HepG2 (cell line): ENCODE data around the gene CACNA1D. TPM values are rescaled to one million over a fixed set of nuclear protein-coding genes. Genes with fewer than 3 reads are reported as not detected.

Source experiments
- ATAC-seq: fragments of 200-7000 bp; cut with Tn5 transposase; 3 replicates; pipeline ENCODE4 v1.9.1; 2020; ENCODE audit warnings: mild to moderate bottlenecking, moderate library complexity
- BruUV-seq: library from RNA; stranded (reverse); fragments of 400-500 nt; replicated peaks from 2 replicates; lab custom pipeline; 2021; lab: Mats Ljungman, UMichigan
- CTCF ChIA-PET: fragments of 300-600 bp; formaldehyde crosslinking; extraction: SDS; loops from one replicate; lab custom pipeline; 2021; ENCODE audit warnings: low total read pairs, inconsistent platforms, low intra/inter-chr PET ratio; lab: Yijun Ruan, JAX
- POLR2A ChIA-PET: fragments of 350-600 bp; sonication (Branson Sonifier 250); formaldehyde crosslinking; loops from one replicate; lab custom pipeline; 2020; ENCODE audit warnings: antibody characterized with exemption, inconsistent platforms; lab: Yijun Ruan, JAX
- DNase-seq: peaks from one replicate; pipeline ENCODE4 v3.0.0-alpha.2; 2015; ENCODE audit warnings: low spot score
- FAIRE-seq: peaks from 3 replicates; lab custom pipeline; 2011; peaks lifted over from hg19 to GRCh38; lab: Jason Lieb, UNC
- H2AFZ ChIP-seq: one replicate; pipeline ENCODE4 v1.6.1; 2011; ENCODE audit warnings: low read length, inconsistent platforms
- H3K27ac ChIP-seq: fragments of 300-600 bp; 3 replicates; pipeline ENCODE4 v1.8.0; 2011; ENCODE audit warnings: mixed run types, mild to moderate bottlenecking, mixed read lengths, low read length, inconsistent platforms; ENCODE audit not compliant: insufficient read depth; ENCODE audit errors: extremely low read length
- H3K27me3 ChIP-seq, 2 experiments: fragments of 200-600 bp in 1 of 2; 2 replicates in 1 of 2; 3 replicates in 1 of 2; pipeline versions ENCODE4 v1.6.0 to v1.8.0; 2011; ENCODE audit warnings: low read length in 2 of 2, mild to moderate bottlenecking in 2 of 2, moderate library complexity in 2 of 2, inconsistent platforms in 1 of 2; ENCODE audit not compliant: insufficient read depth in 2 of 2, control insufficient read depth in 1 of 2
- H3K36me3 ChIP-seq, 2 experiments: fragments of 200-600 bp in 1 of 2; replicated peaks in 1 of 2; 2 replicates in 1 of 2; 3 replicates in 1 of 2; pipeline versions ENCODE4 v1.5.1 to v1.8.0; 2011; ENCODE audit warnings: low read length in 2 of 2, inconsistent platforms in 1 of 2; ENCODE audit not compliant: insufficient read depth in 2 of 2, control insufficient read depth in 1 of 2
- H3K4me1 ChIP-seq: 2 replicates; pipeline ENCODE4 v1.5.1; 2012; ENCODE audit warnings: low read length, inconsistent platforms; ENCODE audit not compliant: insufficient read depth
- H3K4me2 ChIP-seq: 2 replicates; pipeline ENCODE4 v1.6.0; 2011; ENCODE audit warnings: low read depth, low read length, inconsistent platforms
- H3K4me3 ChIP-seq, 3 experiments: fragments of 200-600 bp in 1 of 3; sonication (generic), shearing (Covaris generic) in 1 of 3; replicated peaks in 1 of 3; 2 replicates each; pipeline ENCODE4 v1.5.1; 2011 to 2016; ENCODE audit warnings: low read length in 3 of 3, inconsistent platforms in 2 of 3, low read depth in 2 of 3, mild to moderate bottlenecking in 2 of 3, control low read depth in 1 of 3, mixed read lengths in 1 of 3; ENCODE audit not compliant: insufficient read depth in 1 of 3
- H3K79me2 ChIP-seq: one replicate; pipeline ENCODE4 v1.6.1; 2011; ENCODE audit warnings: low read length, inconsistent platforms; ENCODE audit not compliant: insufficient read depth
- H3K9ac ChIP-seq: 2 replicates; pipeline ENCODE4 v1.6.0; 2011; ENCODE audit warnings: mild to moderate bottlenecking, low read depth, low read length, inconsistent platforms; ENCODE audit not compliant: insufficient read depth
- H3K9me3 ChIP-seq: 2 replicates; pipeline ENCODE4 v1.5.1; 2012; ENCODE audit warnings: mild to moderate bottlenecking, low read length
- H4K20me1 ChIP-seq: 2 replicates; pipeline ENCODE4 v1.6.0; 2011; ENCODE audit warnings: inconsistent platforms, mild to moderate bottlenecking, low read length, moderate library complexity; ENCODE audit not compliant: insufficient read depth
- EZH2 ChIP-seq: conservative IDR thresholded peaks from 2 replicates; pipeline ENCODE4 v1.6.1; 2012; ENCODE audit warnings: mild to moderate bottlenecking, low read depth, low read length, moderate library complexity
- MED13 ChIP-seq: sonication (generic); formaldehyde crosslinking; IDR thresholded peaks from 2 replicates; pipeline ENCODE4 v1.5.0; 2020; ENCODE audit warnings: missing genetic modification reagents
- NFYB ChIP-seq: sonication (generic); formaldehyde crosslinking; IDR thresholded peaks from 2 replicates; pipeline ENCODE4 v1.4.0; 2020; ENCODE audit warnings: missing genetic modification reagents
- PAX8 ChIP-seq: sonication (generic); formaldehyde crosslinking; IDR thresholded peaks from 2 replicates; pipeline ENCODE4 v1.8.0; 2022; ENCODE audit warnings: mild to moderate bottlenecking, missing genetic modification reagents, borderline replicate concordance
- RBFOX2 ChIP-seq: fragments of 200-400 bp; formaldehyde crosslinking; IDR thresholded peaks from 2 replicates; pipeline ENCODE4 v1.6.1; 2017; ENCODE audit warnings: low read depth, mild to moderate bottlenecking, low read length
- ZMAT3 ChIP-seq: sonication (generic); formaldehyde crosslinking; conservative IDR thresholded peaks from 2 replicates; pipeline ENCODE4 v1.7.0; 2021; ENCODE audit warnings: missing genetic modification reagents
- ZNF446 ChIP-seq: sonication (generic); formaldehyde crosslinking; IDR thresholded peaks from 2 replicates; pipeline ENCODE4 v1.5.0; 2020; ENCODE audit warnings: mild to moderate bottlenecking, missing genetic modification reagents
- WGBS: methylation state at CpG from one replicate; pipeline ENCODE4 v1.1.6; 2017; ENCODE audit warnings: low lambda C conversion rate; 5-methylcytosine and 5-hydroxymethylcytosine counted together
- in situ Hi-C: cut with HindIII; loops from 2 replicates; pipeline ENCODE4 v1.10.0; 2017; ENCODE audit warnings: low pct_unique_long_range_greater_than_20kb; ENCODE audit not compliant: extremely low pct_ligation_motif_present
- intact Hi-C: fragments of 100-400 bp; cut with micrococcal nuclease; formaldehyde crosslinking; loops from one replicate; pipeline ENCODE4 v1.10.0; 2022; ENCODE audit not compliant: unreplicated experiment
- polyA plus RNA-seq, 8 experiments: library from polyadenylated mRNA; depleted of rRNA in 3 of 8; stranded (reverse) in 7 of 8; unstranded in 1 of 8; fragments of >200 nt; fragmentation: Illumina TruSeq in 4 of 8; extraction: Trizol in 4 of 8; gene quantifications; 2 replicates each; pipeline versions ENCODE4 v1.2.1 to v1.2.3, GENCODE V29; 2011 to 2016; ENCODE audit warnings: low read depth in 4 of 8, missing spikeins in 1 of 8, mixed read lengths in 1 of 8; ENCODE audit not compliant: insufficient read depth in 1 of 8
- total RNA-seq, 5 experiments: library from RNA; depleted of rRNA; stranded (reverse); fragments of >200 nt; fragmentation: Illumina TruSeq; extraction: Trizol; gene quantifications; 2 replicates each; pipeline ENCODE4 v1.2.3, GENCODE V29; 2016; ENCODE audit warnings: low read depth in 1 of 5
- TF ChIP-seq, protein P1 (sequence below): sonication (generic); formaldehyde crosslinking; IDR thresholded peaks from 2 replicates; pipeline ENCODE4 v1.5.1; 2020; ENCODE audit warnings: mild to moderate bottlenecking, missing genetic modification reagents
- TF ChIP-seq, protein P2 (sequence below): sonication (generic); formaldehyde crosslinking; IDR thresholded peaks from 2 replicates; pipeline ENCODE4 v1.4.0; 2020; ENCODE audit warnings: mild to moderate bottlenecking, missing genetic modification reagents
- TF ChIP-seq, protein P3 (sequence below): IDR thresholded peaks from 2 replicates; pipeline ENCODE4 v1.6.1; 2012; ENCODE audit warnings: low read depth, low read length, improper control_type of control experiment

The CACNA1D gene
- total and polyA plus RNA-seq, 2 of the 13 experiments (the other 11 are each of a cell fraction or from before 2014, with no cell fraction given) = 0.26 to 0.38 TPM

DNA sequence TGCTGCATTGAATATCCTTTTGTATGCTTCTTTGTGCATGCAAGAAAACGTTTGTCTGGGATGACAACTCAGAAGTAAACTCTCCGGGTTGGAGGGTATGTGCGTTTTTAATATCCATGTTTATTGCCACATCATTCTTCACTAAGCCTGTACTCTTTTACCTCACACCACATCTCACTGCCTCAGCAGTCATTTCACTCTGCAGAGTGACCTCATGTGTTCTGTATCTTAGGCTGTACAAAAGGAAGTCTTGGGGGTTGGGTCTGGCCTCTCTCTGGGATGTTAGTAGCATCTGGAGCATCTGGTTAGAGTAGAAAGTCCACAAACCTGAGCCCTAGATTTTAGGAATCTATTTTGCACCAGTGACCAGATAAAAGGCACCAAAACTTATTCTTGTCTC is 16.1 kb downstream of the CACNA1D start (continued):
- TF ChIP-seq, protein P1, sequence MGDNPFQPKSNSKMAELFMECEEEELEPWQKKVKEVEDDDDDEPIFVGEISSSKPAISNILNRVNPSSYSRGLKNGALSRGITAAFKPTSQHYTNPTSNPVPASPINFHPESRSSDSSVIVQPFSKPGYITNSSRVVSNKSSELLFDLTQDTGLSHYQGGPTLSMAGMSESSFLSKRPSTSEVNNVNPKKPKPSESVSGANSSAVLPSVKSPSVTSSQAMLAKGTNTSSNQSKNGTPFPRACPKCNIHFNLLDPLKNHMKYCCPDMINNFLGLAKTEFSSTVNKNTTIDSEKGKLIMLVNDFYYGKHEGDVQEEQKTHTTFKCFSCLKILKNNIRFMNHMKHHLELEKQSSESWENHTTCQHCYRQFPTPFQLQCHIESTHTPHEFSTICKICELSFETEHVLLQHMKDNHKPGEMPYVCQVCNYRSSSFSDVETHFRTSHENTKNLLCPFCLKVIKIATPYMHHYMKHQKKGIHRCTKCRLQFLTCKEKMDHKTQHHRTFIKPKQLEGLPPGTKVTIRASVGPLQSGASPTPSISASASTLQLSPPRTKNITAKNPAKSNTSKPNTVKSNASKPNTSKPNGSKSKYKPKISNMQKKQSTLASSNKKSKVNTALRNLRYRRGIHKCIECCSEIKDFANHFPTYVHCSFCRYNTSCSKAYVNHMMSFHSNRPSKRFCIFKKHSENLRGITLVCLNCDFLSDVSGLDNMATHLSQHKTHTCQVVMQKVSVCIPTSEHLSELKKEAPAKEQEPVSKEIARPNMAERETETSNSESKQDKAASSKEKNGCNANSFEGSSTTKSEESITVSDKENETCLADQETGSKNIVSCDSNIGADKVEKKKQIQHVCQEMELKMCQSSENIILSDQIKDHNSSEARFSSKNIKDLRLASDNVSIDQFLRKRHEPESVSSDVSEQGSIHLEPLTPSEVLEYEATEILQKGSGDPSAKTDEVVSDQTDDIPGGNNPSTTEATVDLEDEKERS (CRISPR knock-in tag) = no peak
- TF ChIP-seq EZH2 = no peak
- no peak for TF ChIP-seq ZNF446
- TF ChIP-seq ZMAT3 (CRISPR knock-in tag) = no peak
- no peak for TF ChIP-seq MED13
- TF ChIP-seq, all 625 proteins: peak for 0

DNA sequence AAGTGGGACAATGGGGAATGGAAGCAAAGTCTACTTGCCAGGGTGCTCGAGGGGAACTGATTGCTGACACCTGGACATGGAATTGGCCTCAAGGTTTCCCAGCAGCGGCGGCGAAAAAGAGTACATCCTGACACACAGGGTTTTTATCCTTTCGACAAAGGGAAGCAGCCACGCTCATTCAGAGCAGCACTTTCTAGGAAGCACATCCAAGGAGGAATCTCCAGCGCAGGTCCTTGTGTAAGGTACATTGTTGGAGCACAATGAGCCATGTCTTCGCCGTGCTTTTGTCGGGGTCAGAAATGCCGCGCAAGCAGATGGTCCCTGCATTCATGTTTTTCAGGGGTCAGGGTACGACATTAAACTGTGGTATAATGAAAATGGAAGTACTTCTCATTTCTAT is 16.8 kb downstream of the CACNA1D start:
- no peak for ATAC-seq
- H3K27me3 ChIP-seq = no peaks in the 10 kb centered on the region; a peak in 1 of 5 replicates

More for the DNA sequence above, 16.8 kb downstream of the CACNA1D start:
- Histone ChIP-seq H3K9me3 (no peaks in the 10 kb centered on the region), H3K36me3 (no peaks in the 10 kb centered on the region), H4K20me1 (no peaks in the 10 kb centered on the region), H3K4me3 (no peak overlapping the region), H3K9ac (no peak overlapping the region), H3K79me2 (no peaks in the 10 kb centered on the region), H3K4me1 (peaks cover 7% of the 10 kb centered on the region; the same call in 1 of the 2 replicates), H2AFZ (no peak overlapping the region), H3K27ac (no peak overlapping the region), H3K4me2 (no peak overlapping the region)
- 83% methylated on average over 13 of the region's 13 CpGs for WGBS
- no peak for FAIRE-seq
- no TSS peak for BruUV-seq
- intact Hi-C loops = loop anchor here (5.0 kb wide), 1 partner anchor 134 kb away; no protein-coding TSS in a partner anchor
- in situ Hi-C loops = no loop called here
- DNase-seq = no peak
- TF ChIP-seq, protein P2, sequence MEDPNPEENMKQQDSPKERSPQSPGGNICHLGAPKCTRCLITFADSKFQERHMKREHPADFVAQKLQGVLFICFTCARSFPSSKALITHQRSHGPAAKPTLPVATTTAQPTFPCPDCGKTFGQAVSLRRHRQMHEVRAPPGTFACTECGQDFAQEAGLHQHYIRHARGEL (CRISPR knock-in tag) = no peak
- TF ChIP-seq PAX8 (CRISPR knock-in tag) = no peak
- TF ChIP-seq, protein P3, sequence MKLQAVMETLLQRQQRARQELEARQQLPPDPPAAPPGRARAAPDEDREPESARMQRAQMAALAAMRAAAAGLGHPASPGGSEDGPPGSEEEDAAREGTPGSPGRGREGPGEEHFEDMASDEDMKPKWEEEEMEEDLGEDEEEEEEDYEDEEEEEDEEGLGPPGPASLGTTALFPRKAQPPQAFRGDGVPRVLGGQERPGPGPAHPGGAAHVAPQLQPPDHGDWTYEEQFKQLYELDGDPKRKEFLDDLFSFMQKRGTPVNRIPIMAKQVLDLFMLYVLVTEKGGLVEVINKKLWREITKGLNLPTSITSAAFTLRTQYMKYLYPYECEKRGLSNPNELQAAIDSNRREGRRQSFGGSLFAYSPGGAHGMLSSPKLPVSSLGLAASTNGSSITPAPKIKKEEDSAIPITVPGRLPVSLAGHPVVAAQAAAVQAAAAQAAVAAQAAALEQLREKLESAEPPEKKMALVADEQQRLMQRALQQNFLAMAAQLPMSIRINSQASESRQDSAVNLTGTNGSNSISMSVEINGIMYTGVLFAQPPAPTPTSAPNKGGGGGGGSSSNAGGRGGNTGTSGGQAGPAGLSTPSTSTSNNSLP = no peak
- TF ChIP-seq NFYB (CRISPR knock-in tag) = no peak
- TF ChIP-seq RBFOX2 = no peak
- CTCF ChIA-PET = no interaction called here
- POLR2A ChIA-PET = no interaction called here
